Mesenteric fat pad (tissue), 1 donor: ENCODE results near the gene DLGAP1. TPM values are rescaled to one million over a fixed set of nuclear protein-coding genes. Genes with fewer than 3 reads are reported as not detected.
"Not testable (repeated sequence)": the region's sequence is repeated elsewhere in the genome, so short reads cannot be mapped to it uniquely, and the experiment has no call there.

ENCODE experiments used
- DNase-seq: peaks from one replicate; pipeline ENCODE4 v3.0.0-alpha.2; 2020; ENCODE audit warnings: low spot score
- total RNA-seq: library from RNA; stranded (reverse); fragmentation: NEBNext Ultra II Directional; extraction: Animal tissue kit (Norgen Biotek cat#: 25700); gene quantifications from one replicate; pipeline ENCODE4 v1.2.1, GENCODE V29; 2021
- donor health status: DM: yes; HTN: yes; CAD: no.

The DLGAP1 gene
- total RNA-seq, 1 donor from 2014 or later: 4.2 TPM

GRCh38 chr18:3594760-3595368 is 860.2 kb downstream of the DLGAP1 start:
- no peak for DNase-seq

- no peak for DNase-seq
These were observed 861.0 kb downstream of the DLGAP1 start for GRCh38 chr18:3593904-3594759.

GRCh38 chr18:3593381-3593903 is 861.7 kb downstream of the DLGAP1 start:
- no peak for DNase-seq

GRCh38 chr18:3592864-3593263 is 862.2 kb downstream of the DLGAP1 start:
- DNase-seq: no peak

GRCh38 chr18:3590096-3590630 is 864.9 kb downstream of the DLGAP1 start:
- DNase-seq: no peak

- no peak for DNase-seq
These were observed 869.2 kb downstream of the DLGAP1 start for GRCh38 chr18:3585656-3586509.

GRCh38 chr18:3584897-3585460 is 870.1 kb downstream of the DLGAP1 start:
- DNase-seq: no peak

- no peak for DNase-seq
These were observed 870.7 kb downstream of the DLGAP1 start for GRCh38 chr18:3584266-3584861.

- no peak for DNase-seq
These were observed 871.2 kb downstream of the DLGAP1 start for GRCh38 chr18:3583873-3584247.

GRCh38 chr18:3583106-3583872 is 871.8 kb downstream of the DLGAP1 start:
- not testable (repeated sequence) for DNase-seq

- no peak for DNase-seq
These were observed 873.2 kb downstream of the DLGAP1 start for GRCh38 chr18:3581890-3582289.

GRCh38 chr18:3580523-3581025 is 874.5 kb downstream of the DLGAP1 start:
- not testable (repeated sequence) for DNase-seq

GRCh38 chr18:3579701-3580100 is 875.4 kb downstream of the DLGAP1 start:
- DNase-seq: no peak

GRCh38 chr18:3578621-3579020 is 876.5 kb downstream of the DLGAP1 start:
- DNase-seq: no peak

- DNase-seq: no peak
These were observed 877.7 kb downstream of the DLGAP1 start for GRCh38 chr18:3577281-3577855.

- no peak for DNase-seq
These were observed 882.3 kb downstream of the DLGAP1 start for GRCh38 chr18:3572761-3573160.

- no peak for DNase-seq
These were observed 888.3 kb downstream of the DLGAP1 start for GRCh38 chr18:3566851-3567250.

- no peak for DNase-seq
These were observed 894.4 kb downstream of the DLGAP1 start for GRCh38 chr18:3560755-3561154.

GRCh38 chr18:3554811-3555427 is 900.2 kb downstream of the DLGAP1 start:
- no peak for DNase-seq
